Adrenal gland (tissue), 12 donors: ENCODE measurements around the gene ZNF438. TPM values are rescaled to one million over a fixed set of nuclear protein-coding genes. Genes with fewer than 3 reads are reported as not detected.

Experiments used
- DNase-seq, 7 donors: peaks; one replicate each; pipeline ENCODE4 v3.0.0-alpha.2; 2019 to 2020
- H3K27ac ChIP-seq, 5 donors: fragments of 200-600 bp; sonication (generic) in 4 of 5; 1 replicate in 3 of 5; 2 replicates in 2 of 5; pipeline versions ENCODE4 v1.5.1 to v1.8.0; 2016 to 2020; ENCODE audit warnings: mild to moderate bottlenecking in 1 of 5
- H3K27me3 ChIP-seq: fragments of 200-600 bp; 2 replicates; pipeline ENCODE4 v1.8.0; 2021
- H3K36me3 ChIP-seq, 2 donors: fragments of 200-600 bp; replicated peaks in 1 of 2; 1 replicate in 1 of 2; 2 replicates in 1 of 2; pipeline versions ENCODE4 v1.5.1 to v1.8.0; 2018 to 2022
- H3K4me1 ChIP-seq, 2 donors: fragments of 200-600 bp; replicated peaks in 1 of 2; 1 replicate in 1 of 2; 2 replicates in 1 of 2; pipeline versions ENCODE4 v1.5.1 to v1.8.0; 2018 to 2021
- H3K4me3 ChIP-seq, 4 donors: fragments of 200-600 bp; sonication (generic) in 3 of 4; one replicate each; pipeline ENCODE4 v1.5.1; 2016 to 2018
- H3K9me3 ChIP-seq, 3 donors: fragments of 200-600 bp; sonication (generic) in 1 of 3; replicated peaks in 1 of 3; 1 replicate in 2 of 3; 2 replicates in 1 of 3; pipeline versions ENCODE4 v1.5.1 to v1.8.0; 2016 to 2021
- POLR2A ChIP-seq, 2 donors: fragments of 450-650 bp; IDR thresholded peaks; one replicate each; pipeline ENCODE4 v1.6.1; 2017; ENCODE audit warnings: antibody characterized with exemption in 2 of 2, mild to moderate bottlenecking in 2 of 2, moderate library complexity in 1 of 2
- WGBS, 4 donors: extraction: QIAGEN DNeasy Blood & Tissue Kit in 2 of 4; methylation state at CpG; one replicate each; pipeline versions ENCODE4 v1.1.5 to v1.1.7; 2013 to 2017; 5-methylcytosine and 5-hydroxymethylcytosine counted together
- intact Hi-C, 2 donors: fragments of 100-400 bp; cut with DNase I; formaldehyde crosslinking; loops; one replicate each; pipeline versions ENCODE4 v1.14.1 to v1.15.0; 2022 to 2023
- polyA plus RNA-seq, 3 donors: library from polyadenylated mRNA; stranded (reverse); fragments of 200-250 nt in 2 of 3; fragments of 350-450 nt in 1 of 3; fragmentation: Illumina TruSeq in 1 of 3; extraction: RNeasy Lipid Tissue Mini Kit (QIAGEN cat#74804) in 1 of 3; gene quantifications; one replicate each; pipeline ENCODE4 v1.2.3, GENCODE V29; 2013 to 2014
- total RNA-seq, 9 donors: library from RNA; depleted of rRNA in 4 of 9; stranded (reverse); fragments of >200 nt in 4 of 9; fragments of 120-200 nt in 1 of 9; fragmentation: NEBNext Ultra II Directional in 1 of 9; extraction: Animal tissue kit (Norgen Biotek cat#: 25700) in 1 of 9; gene quantifications; one replicate each; pipeline versions ENCODE4 v1.1.0 to v1.2.4, GENCODE V29; 2013 to 2023
- TF ChIP-seq, protein P1 (sequence below), 6 experiments: fragments of 450-650 bp in 4 of 6; fragments of 200-600 bp in 2 of 6; sonication (generic) in 1 of 6; IDR thresholded peaks; 1 replicate in 5 of 6; 2 replicates in 1 of 6; pipeline versions ENCODE4 v1.5.1 to v1.8.0; 2016 to 2021; ENCODE audit warnings: antibody characterized with exemption in 6 of 6, mild to moderate bottlenecking in 2 of 6, moderate library complexity in 1 of 6
- donor health status: healthy with polysubstance abuse.
- donor health status: Bipolar disorder and iron deficiency.
- donor health status: DM: yes; HTN: yes; CAD: no.
- donor health status: DM: no; HTN: no; CAD: no.
- donor health status: DM: no; HTN: no; CAD: no.
- donor health status: DM: yes; HTN: yes; CAD: no.

Gene ZNF438
- total and polyA plus RNA-seq, 12 donors: 3.4 to 15.5 (median 5.7) TPM

DNA sequence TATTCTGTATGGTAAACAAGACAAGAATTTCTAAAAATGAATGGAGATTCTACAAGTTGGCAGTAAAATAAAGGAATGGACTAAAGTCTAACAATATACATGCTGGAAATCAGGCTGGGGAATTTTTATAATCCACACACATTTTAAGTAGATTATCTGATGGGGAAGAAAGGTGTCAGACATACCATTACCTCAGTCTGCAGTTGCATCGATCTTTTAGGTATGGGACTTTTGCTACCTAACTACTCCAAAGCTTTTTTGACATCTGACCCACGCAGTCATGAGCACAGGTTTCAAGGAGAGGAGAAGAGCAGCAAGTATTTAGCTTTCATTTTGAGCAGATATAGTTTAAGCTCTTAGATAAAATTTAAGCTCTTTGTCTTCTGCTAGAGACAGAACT lies 113.0 kb downstream of the ZNF438 start:
- no peaks in the 10 kb centered on the region for H3K4me1 ChIP-seq
- no peaks in the 10 kb centered on the region for H3K36me3 ChIP-seq
- H3K27me3 ChIP-seq: no peaks in the 10 kb centered on the region
- no peak for DNase-seq
- intact Hi-C loops: no loop called here
- no peak overlapping the region for H3K27ac ChIP-seq
- WGBS, 4 donors: 90 to 98% (median 96%) methylated on average over 2 of the region's 2 CpGs
- no peak overlapping the region for H3K4me3 ChIP-seq
- no peak for TF ChIP-seq POLR2A (IDR thresholded peaks at IDR 0.05)
- TF ChIP-seq, protein P1, sequence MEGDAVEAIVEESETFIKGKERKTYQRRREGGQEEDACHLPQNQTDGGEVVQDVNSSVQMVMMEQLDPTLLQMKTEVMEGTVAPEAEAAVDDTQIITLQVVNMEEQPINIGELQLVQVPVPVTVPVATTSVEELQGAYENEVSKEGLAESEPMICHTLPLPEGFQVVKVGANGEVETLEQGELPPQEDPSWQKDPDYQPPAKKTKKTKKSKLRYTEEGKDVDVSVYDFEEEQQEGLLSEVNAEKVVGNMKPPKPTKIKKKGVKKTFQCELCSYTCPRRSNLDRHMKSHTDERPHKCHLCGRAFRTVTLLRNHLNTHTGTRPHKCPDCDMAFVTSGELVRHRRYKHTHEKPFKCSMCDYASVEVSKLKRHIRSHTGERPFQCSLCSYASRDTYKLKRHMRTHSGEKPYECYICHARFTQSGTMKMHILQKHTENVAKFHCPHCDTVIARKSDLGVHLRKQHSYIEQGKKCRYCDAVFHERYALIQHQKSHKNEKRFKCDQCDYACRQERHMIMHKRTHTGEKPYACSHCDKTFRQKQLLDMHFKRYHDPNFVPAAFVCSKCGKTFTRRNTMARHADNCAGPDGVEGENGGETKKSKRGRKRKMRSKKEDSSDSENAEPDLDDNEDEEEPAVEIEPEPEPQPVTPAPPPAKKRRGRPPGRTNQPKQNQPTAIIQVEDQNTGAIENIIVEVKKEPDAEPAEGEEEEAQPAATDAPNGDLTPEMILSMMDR (IDR thresholded peaks at IDR 0.05): no peak
- no peaks in the 10 kb centered on the region for H3K9me3 ChIP-seq

DNA sequence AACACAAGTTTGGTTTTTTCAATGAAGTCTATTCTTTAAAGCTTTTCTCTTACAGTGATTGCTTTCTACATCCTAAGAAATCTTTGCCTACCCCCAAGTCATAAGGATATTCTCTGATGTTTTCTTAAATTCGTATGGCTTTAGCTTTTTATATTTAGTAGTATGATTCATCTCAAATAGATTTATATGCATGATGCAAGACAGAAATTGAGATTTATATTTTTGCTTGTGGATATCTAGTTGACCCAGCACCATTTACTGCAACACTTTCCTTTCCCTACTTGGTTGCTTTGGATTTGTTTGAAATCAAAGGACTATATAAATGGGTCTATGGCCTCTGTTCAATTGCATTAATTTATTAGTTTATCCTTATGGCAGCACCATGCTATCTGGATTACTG lies 113.9 kb downstream of the ZNF438 start:
- H3K4me3 ChIP-seq: no peak overlapping the region
- no peak for TF ChIP-seq POLR2A (IDR thresholded peaks at IDR 0.05)
- TF ChIP-seq, protein P1 (IDR thresholded peaks at IDR 0.05): no peak
- WGBS, 4 donors: 38 to 47% (median 44%) methylated on average over 1 of the region's 1 CpG
- no peak overlapping the region for H3K27ac ChIP-seq
- DNase-seq: no peak
- H3K27me3 ChIP-seq: no peaks in the 10 kb centered on the region
- intact Hi-C loops: no loop called here
- no peaks in the 10 kb centered on the region for H3K36me3 ChIP-seq
- no peaks in the 10 kb centered on the region for H3K4me1 ChIP-seq
- no peaks in the 10 kb centered on the region for H3K9me3 ChIP-seq

DNA sequence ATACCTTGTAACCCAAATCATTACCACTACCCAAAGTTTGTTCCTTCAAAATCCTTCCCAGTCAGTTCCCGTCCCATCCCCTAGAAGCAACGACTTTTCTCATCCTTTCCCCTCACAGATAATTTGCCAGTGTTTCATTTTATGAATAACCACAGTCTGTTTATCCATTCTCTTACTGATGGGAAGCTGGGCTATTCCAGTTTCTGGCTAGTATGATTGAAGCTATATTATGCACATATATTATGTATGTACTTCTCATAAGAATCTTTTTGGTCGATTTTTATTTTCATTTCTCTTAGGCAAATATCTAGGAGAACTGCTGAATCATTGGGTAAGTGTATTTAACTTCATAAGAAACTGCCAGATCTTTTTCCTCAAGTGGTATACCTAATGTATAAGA lies 114.6 kb downstream of the ZNF438 start:
- Histone ChIP-seq H3K4me3 (no peak overlapping the region), H3K4me1 (no peaks in the 10 kb centered on the region), H3K27ac (no peak overlapping the region), H3K9me3 (no peaks in the 10 kb centered on the region), H3K36me3 (no peaks in the 10 kb centered on the region), H3K27me3 (no peaks in the 10 kb centered on the region)
- intact Hi-C loops: no loop called here
- TF ChIP-seq, protein P1 (IDR thresholded peaks at IDR 0.05): no peak
- no peak for TF ChIP-seq POLR2A (IDR thresholded peaks at IDR 0.05)
- WGBS, 4 donors: 72 to 80% (median 76%) methylated on average over 3 of the region's 3 CpGs
- no peak for DNase-seq

DNA sequence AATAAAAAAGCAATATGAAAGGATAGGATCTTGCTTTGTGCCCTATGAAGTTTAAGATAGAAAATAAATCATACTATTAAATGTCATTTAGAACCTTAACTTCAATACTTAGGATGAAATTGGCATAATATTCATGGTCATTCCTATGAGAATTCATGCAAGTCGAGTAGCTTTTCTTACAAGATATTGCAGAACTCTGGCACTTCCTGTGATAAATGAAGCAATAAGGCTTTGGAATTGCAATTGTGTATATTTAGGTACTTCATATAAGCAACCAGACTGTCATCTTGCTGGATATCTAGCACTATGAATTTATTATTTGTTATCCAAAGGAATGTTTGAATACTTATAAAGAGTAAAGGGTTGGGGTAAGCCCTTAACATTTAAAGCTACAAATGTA lies 116.5 kb downstream of the ZNF438 start:
- 46 to 56% (median 52%) methylated on average over 1 of the region's 1 CpG for WGBS, 4 donors
- Histone ChIP-seq H3K27me3 (no peaks in the 10 kb centered on the region), H3K9me3 (no peaks in the 10 kb centered on the region), H3K4me3 (no peak overlapping the region), H3K36me3 (no peaks in the 10 kb centered on the region), H3K4me1 (no peaks in the 10 kb centered on the region), H3K27ac (no peak overlapping the region)
- intact Hi-C loops: no loop called here
- no peak for TF ChIP-seq POLR2A (IDR thresholded peaks at IDR 0.05)
- TF ChIP-seq, protein P1 (IDR thresholded peaks at IDR 0.05): no peak
- DNase-seq: no peak
